ENCODE data around the gene CLEC2D.
"Not testable (repeated sequence)": the region's sequence is repeated elsewhere in the genome, so short reads cannot be mapped to it uniquely, and the experiment has no call there.

The CLEC2D gene, protein sequence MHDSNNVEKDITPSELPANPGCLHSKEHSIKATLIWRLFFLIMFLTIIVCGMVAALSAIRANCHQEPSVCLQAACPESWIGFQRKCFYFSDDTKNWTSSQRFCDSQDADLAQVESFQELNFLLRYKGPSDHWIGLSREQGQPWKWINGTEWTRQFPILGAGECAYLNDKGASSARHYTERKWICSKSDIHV

DNA sequence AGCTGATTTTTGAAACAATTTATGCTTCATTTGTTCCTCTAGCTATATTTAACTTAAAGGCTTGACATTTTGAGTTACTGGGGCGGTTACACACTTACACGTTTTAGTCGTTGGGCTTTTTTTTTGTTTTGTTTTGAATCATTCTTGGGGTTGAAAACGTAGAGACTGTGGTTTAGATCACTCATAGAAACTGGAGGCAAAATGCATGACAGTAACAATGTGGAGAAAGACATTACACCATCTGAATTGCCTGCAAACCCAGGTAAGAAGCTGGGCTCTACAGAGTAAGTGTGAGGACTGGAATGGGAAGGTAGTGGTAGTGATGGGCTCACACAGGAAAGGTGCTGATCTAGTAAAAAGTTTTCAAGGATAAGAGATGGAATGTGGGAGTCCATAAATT, at the start of gene CLEC2D:
Gene CLEC2D (plus strand): TSS at position 180 of the 400 bp plus-strand sequence. CDS start 22 bp downstream, at position 202.
- DNase-seq: no peak

DNA sequence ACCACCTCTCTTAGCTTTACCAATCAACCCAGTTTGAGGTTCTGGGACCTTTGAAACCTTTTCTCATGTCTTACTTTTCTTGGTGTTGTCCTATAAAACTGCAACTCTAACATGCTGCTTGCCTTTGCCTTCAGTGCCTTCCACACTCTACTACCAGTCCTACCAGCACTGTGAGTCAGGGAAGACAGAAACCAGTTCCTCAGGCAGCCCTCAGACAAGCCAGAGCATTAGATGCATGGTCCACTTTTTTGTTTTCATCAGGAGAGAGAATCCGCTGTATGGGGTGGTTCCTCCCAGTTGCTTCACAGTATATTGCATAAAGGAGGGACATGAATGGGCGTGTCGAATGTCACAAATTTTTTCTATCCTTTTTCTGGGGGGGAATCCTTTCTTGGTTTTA, 44.5 kb upstream of the CLEC2D start:
- no peak for DNase-seq

DNA sequence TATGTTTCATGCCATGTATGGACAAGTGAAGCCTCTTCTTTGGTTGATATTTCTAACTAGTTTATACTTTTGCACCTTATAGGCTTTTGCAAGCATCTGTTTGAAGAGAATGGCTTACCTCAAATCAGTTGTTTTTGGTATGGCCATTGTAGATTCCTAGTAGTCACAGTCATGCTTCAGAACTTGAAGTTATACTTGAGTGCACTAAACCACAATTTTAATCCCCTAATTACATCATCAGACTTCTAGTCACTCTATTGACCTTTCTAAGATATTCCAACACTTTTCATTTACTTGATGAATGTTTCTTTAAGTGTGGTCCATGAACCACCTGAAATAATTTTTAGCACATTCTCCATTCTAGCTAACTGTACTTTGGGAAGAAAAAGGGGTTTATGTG, 43.2 kb upstream of the CLEC2D start:
- DNase-seq: no peak

DNA sequence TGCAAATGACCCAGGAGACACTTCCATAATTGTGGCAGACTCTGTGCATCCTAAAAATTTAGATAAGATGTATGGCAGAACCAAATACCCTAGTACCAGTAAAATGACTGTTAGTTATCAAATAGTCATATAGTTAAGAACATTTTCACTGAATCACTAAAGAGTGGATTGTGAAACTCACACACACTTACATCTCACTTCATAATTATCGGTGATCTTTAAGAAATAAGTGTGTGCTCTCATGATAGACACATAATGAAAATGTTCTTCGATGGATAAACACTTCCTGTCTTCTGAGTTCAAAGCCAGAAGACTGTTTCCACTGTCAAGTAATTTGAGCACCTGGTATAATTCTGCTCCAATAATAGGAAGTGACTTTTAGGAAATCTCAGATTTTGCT, 42.7 kb upstream of the CLEC2D start:
- DNase-seq: no peak

DNA sequence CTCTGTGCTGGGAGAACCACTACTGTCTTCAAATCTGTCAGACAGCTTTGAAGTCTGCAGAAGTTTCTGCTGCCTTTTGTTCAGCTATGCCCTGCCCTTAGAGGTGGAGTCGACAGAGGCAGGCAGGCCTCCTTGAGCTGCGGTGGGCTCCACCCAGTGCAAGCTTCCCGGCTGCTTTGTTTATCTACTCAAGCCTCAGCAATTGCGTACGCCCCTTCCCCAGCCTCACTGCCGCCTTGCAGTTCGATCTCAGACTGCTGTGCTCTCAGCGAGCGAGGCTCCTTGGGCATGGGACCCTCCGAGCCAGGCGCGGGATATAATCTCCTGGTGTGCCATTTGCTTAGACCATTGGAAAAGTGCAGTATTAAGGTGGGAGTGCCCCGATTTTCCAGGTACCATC, 36.7 kb upstream of the CLEC2D start:
- DNase-seq: no peak

DNA sequence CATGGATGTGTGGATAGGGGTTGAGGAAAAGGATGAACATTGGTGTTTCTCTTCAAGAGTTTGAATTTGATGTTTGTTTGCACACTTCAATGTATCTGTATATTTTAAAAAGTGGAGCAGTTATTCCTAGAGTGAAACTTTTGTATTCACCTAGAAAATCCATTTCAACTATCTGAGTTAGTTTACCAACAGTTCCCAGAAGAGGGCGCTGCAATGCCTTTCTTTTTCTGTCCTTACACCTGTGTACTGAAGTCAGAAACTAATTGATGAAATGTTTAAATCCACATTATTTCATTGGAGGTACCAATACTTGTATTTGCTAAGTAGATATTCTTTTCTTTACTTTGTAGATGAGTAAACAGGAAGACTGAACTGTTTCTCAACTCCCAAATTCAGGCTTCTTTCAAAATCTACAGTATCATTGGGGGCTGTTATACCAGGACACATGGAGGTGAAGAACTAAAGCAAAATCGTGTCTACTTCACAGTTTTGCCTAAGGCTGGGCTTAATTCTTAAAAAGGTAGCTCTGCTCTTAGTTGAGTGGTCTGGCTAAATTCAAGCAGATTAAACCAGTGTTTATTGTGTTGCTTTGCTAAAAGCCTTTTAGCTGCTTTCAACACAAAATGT, 35.2 kb upstream of the CLEC2D start:
- DNase-seq: peak; percentile 83

DNA sequence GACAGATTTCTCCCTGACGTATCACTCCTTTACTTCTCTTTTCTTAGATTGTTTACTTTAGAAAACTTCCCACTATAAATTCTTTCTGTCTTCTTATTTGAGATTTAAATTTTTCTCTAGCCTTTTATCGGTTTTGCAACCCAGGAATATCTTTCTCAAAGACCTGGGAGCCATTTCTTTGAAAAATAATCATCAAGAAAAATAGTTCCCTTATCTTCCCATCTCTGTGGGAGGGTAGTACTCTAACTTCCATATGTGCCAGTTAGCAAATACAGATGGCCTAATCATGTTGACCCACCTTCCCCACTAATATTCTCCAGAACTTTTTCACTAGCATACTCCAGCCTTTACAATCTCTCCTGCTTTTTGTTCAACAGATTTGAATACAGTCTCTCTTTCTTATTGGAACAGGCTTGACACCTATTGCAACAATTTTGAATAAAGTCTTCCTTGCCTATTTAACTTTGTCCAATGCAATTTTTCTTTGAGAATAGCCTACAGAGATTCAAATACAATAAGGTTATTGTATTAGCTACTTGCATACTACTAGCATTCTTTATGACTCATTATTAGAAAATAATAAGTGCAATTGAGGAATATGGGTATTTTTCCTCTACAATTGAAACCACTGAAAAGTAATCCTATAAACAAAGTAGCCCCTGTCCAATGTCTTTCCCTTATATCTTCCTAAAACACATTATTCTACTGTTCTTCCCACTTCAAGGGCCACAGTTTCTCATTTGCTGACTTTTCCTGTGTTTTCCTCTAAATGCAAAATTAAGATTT, 34.4 kb upstream of the CLEC2D start:
- no peak for DNase-seq

DNA sequence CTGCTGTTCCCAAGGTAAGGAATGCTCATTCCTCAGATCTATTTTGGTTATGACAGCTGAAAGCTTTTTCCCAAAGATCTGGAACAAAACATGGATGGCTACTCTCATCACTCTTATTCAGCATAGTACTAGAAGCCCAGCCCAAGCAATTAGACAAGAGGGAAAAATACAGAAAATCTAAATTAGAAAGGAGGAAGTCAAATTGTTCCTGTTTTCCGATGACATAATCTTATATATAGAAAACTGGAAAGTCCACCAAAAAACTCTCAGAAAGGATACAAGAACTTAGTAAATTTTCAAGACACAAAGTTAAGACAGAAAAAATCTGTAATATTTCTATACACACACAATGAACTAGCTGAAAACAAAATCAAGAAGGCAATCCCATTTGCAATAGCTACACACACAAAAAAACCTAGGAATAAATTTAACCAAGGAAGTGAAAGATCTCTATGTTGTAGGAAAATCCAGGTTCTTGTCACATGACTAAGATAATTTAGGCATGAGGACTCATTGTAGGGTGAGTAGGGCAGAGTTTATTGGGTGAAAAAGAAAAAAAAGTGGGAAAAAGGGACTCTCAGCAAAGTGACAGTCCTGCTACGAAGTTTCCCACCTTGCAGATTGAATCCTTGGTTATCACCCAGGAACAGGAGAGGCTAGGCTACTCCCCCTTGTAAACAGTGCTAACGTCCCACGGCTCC, 33.2 kb upstream of the CLEC2D start:
- DNase-seq: no peak

DNA sequence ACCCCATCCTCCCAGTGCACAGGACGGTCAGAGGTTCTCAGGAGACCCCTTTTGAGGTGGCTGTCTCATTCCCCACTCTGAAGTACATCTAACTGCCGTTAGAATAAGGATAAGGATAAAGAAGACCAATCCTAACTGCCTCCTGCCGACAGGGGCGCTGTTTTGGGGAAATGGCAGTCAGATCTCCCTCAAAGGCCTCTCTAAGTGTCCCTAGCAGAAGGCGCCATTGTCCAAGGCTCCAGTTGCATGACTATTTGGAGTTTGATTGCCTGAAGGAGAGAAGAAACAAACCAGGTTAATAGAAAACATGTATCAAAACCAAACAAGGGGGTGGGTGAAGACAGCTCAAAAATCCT, 32.7 kb upstream of the CLEC2D start:
- DNase-seq: no peak

DNA sequence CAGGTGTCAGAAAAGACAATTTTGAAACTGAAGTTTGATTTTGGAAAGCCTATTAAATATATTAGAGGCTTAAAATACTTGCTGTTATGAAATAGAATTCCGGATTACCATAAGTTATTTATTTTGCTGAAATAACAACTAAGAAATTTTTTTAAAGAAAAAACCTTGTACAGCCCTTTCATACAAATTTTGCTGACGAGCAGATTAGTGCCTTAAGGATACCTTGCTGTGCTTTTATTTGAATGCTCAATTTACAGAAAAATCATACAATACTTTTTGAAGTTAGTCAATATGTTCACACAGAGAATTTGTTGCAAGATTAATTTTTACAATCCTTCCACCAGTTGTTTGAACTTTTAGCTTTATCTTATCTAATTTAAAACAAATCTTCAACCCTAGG, 29.5 kb upstream of the CLEC2D start:
- DNase-seq: no peak

DNA sequence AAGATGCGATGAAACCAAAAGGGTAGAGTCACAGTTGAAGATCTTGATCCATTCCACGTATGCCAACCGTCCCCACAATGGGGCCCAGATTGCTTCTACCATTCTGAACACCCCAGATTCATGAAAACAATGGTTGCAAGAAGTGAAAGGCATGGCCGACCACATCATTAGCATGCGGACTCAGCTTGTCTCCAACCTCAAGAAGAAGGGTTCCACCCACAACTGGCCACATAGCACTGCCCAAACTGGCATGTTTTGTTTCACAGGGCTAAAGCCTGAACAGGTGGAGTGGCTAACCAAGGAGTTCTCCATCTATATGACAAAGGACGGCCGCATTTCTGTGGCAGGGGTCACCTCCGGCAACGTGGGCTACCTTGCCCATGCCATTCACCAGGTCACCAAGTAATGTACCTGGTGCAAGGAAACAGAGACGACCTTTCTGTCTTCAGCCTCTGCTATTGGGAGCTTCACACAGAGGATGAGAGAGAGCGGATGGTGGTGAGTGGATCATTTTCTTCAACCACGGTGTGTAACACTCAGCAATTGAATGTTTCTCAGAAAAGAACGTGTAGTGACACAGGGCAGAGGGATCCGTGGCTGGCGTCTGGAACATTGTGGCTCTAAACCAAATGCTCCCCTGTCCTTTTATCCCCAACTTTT, 26.8 kb upstream of the CLEC2D start:
- no peak for DNase-seq

DNA sequence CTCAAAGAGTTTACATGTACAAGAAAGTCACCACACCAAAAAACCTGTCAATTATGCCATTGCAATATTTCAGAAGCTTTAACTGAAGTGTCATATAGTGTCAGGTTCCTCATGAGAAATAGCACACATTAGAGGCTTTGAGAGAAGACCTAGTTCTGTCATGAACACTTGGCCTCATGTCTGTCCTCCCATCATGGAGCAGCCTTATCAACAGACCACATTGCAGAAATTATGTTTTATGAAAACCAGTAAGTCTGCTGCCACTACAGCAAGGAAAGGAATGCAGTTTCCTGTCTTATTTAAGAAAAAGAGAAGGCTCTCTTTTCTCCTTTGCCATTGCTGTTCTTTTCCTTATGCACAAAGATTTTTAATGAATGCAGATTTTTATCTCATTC, 26.2 kb upstream of the CLEC2D start:
- no peak for DNase-seq

DNA sequence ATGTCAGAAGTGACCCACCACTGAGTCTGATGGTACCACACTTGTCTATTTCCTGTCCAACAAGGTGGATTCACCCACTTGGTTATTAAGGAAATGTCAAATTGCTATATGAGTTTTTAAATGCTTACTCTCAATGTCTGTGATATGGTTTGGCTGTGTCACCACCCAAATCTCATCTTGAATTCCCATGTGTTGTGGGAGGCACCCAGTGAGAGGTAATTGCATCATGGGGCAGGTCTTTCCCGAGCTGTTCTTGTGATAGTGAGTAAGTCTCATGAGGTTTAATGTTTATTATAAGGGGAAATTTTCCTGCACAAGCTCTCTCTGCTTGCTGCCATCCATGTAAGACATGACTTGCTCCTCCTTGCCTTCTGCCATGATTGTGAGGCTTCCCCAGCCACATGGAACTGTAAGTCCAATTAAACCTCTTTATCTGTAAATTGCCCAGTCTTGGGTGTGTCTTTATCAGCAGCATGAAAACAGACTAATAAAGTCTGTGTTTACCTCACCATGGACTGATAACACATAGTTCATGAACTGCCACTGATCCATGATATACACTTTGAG, 24.4 kb upstream of the CLEC2D start:
- DNase-seq: not testable (repeated sequence)

DNA sequence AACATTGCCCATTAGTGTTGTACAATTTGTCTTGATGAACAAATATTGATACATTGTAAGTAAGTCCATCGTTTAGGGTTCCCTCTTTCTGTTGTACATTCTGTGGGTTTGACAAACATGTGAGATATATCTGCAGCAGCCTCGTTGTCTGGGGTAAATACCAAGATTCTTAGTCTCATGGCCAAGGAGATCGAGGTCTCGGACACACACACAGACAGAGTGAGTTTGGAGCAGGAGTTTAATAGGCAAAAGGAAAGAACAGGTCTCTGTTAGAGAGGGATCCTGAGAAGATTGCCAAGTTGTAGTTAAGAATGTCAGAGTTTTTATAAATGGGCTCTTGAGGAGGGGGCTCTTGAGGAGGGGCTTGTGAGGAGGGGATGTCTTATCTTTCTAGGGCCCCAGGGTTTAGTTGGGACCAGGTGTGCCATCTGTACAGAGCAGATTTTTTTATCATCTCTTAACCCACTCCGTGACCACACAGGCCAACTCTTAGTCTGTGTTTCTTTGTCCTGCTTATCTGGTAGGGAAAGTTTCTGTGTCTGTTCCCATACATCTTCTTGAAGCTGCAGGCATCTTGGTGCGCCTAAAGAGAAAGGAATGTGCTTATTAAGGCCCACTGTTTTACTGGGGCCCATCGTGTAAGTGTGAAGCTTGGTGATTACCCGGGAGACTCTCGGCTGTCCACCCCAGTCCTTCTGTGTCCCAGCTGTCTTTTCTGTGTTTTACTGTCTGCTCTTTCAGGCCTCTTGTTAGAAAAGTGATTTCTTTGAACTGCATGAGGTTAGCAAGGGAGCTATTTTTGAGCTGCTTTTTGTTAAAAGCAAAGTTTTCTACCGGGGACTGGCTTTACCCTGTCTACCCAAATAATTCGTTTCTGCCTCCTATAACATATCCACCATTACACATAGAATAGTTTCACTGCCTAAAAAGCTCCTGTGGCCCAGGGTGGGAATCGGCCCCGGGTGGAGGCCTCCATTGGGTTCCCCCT, 22.4 kb upstream of the CLEC2D start:
- no peak for DNase-seq

DNA sequence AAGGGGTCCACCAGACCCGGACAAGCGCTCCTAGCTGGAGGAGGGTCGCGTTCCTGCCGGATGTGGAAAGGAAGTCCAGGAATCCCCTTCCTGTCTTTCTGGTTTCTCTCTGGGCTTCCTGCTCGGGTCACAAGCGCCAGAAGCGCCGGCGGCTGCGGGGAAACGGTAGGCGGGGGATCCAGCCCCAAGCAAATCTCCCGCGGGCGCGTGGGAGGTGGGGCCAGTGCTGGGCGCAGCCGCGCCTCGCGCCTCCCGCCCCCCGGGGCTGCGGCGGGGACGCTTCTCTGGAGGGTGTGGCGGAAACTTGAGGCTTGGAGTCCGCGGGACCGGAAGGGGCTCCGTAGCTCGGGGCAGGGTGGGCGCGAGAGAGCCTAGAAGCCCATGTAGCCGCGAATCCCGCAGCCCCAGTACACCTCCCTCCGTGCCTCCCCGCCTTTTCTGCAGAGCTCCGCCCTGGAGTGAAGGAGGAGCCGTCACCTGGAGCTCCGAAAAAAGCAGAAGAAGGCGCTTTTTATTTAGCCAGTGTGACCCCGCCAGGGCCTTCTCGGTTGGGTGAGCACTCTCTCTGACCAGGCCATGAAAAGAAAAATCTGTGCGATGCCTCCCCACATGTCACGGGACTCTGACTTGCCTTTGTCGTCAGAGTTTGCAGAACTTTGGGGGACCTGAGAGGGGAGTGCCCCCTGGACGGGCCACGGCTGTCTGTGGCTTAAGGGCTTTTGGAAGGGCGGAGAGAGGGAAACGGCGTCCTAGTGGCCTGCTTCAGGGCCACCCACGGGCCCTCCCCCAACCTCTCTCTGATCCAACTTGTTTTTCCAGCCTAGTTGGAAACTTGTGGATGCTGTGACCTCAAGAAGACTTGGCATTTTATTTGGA, 21.4 kb upstream of the CLEC2D start:
- DNase-seq: peak; percentile 81

DNA sequence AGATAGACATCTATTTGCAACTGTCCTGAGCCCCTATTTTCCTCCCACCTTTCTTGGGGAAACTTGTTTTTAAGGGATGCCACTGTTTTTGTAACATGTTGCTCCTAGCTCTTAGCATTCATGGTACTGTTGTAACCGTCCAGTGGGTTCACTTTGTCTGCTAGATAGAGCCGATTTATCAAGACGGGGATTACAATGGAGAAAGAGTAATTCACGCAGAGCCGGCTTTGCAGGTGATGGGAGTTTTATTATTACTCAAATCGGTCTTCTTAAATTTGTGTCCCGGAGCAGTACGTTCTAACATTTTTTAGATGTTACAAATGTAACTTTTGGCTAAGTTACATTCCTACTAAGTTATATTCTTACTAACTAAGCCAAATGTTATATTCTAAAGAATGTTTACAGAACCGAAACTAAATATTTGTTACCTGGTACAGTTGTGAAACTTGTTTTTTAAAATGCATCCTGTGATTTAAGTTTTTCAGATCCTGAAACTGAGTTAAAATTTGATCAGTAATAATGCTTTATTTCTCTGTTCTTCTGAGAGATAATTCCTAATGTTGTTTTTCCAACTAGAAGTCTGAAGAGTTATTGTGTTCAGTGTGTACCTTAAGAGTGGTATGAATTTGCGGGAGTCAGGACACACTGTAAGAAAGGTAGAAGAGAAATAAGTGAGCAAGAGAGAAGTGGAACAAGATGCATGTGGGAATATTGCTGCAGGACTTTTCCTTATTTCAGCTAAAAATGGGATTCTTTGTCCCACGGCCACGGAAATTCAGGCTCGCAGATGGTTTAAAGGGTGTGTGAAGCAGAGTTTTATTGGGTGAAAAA, 20.6 kb upstream of the CLEC2D start:
- DNase-seq: no peak

DNA sequence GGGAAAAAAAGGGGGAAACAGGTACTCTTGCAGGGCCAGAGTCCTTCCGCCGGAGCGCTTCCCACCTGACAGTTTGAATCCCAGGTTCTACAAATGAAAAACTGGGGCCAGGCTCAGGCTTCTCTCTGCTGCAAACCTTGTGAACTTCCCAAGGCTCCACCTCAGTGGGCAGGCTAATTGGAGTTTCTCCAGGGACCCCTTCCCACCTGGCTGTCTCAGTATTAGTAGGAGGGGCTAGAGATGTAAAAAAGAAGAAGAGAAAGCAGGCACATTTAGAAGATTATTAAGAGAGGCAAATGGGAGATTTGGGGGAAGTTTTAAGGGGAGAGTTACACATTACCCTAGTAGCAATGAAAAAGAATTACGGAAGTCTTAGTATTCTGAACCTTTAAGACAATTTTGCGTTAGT, 20.0 kb upstream of the CLEC2D start:
- peak; percentile 28 for DNase-seq

DNA sequence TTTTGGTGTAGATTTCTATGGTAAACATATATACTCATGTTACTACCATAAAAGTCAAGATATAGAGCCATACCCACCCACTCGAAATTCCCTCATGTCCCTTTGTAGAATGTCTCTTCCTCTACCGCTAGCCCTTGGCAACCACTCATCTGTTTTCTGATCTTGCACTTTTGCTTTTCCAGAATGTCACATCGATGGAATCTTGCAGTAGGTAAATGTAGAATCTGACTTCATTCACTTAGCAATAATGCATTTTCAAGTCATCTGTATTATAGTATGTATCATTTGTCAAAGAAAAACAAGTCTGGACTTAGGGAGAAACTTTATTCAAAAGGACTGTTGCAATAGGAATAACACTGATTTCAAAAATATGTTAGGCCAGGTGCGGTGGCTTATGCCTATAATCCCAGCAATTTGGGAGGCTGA, 19.3 kb upstream of the CLEC2D start:
- DNase-seq: no peak

DNA sequence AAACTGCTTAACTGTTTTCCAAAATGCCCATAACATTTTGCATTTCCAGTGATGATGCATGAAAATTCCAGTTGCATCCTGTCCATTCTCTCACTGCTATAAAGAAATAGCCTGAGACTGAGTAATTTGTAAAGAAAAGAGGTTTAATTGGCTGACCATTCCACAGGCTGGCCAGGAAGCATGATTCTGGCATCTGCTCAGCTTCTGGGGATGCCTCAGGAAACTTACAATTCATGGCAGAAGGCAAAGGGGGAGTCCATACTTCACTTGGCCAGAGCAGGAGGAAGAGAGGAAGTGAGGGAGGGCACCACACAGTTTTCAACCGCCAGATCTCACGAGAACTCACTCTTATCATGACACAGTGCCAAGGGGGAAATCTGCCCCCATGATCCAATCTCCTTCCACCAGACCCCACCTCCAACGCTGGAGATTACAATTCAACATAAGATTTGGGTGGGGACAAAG, 18.2 kb upstream of the CLEC2D start:
- no peak for DNase-seq
